ENCODE results near the gene ZNF91.
"Not testable (repeated sequence)": the region's sequence is repeated elsewhere in the genome, so short reads cannot be mapped to it uniquely, and the experiment has no call there.

The ZNF91 gene

GRCh38 chr19:23394511-23394910 is 760 bp downstream of the ZNF91 start:
- peak; percentile 31 for DNase-seq

DNA sequence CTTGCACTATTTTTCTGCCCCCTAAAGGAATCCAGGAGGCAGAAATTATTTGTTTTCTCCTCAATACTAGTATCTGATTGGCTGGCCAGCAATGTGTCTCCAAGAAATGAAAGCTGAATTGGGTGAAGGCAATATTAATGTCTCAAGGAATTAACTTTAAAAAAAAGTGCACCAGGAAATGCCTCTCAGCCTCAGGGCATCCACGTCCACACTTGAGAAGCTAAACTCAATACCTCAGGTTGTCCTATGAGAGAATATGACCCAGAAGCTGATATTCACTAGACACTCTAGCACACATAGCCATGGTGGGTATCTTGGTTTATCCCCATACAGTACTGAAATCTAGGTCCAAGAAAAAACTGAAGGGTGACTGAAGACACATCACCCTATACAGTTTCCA is 2.1 kb downstream of the ZNF91 start:
- DNase-seq, result no peak

- no peak for DNase-seq
Observed at GRCh38 chr19:23391236-23391635, 4.0 kb downstream of the ZNF91 start.

- no peak for DNase-seq
Observed at GRCh38 chr19:23385404-23385803, 9.9 kb downstream of the ZNF91 start.

DNA sequence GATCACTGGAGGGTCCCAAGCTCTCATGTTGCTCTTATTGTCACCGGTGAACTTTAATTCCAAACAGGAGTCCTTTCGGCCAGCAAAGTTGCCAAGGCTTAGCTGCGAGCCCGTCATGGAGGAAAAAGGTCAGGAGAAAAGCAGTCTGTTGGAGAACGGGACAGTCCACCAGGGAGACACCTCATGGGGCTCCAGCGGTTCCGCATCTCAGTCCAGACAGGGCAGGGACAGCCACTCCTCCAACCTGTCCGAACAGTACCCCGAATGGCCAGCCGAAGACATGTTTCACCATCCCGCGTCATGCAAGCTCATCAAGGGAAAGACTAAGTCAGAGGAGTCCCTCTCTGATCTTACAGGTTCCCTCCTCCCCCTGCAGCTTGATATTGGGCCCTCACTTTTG is 10.4 kb downstream of the ZNF91 start:
- no peak for DNase-seq

DNA sequence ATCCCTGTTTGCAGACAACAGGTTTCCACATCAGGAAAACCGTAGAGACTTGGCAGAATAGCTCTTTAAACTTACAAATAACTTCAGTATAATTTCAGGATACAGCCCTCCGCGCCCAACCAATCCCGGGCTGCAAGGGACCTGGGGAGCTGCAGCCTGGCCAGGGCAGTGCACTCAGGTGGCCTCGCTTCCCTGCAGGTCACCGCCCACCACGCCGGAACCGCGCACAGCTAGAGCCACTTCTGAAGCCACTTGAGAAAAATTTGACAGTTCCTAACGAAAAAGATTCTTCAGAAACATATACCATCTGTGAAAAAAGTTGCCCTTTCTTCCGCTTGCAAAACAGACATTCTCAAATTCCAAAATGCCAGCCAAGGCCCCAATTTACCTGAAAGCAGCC is 11.1 kb downstream of the ZNF91 start:
- DNase-seq, result no peak

- DNase-seq, result no peak
Observed at GRCh38 chr19:23382955-23383354, 12.3 kb downstream of the ZNF91 start.

DNA sequence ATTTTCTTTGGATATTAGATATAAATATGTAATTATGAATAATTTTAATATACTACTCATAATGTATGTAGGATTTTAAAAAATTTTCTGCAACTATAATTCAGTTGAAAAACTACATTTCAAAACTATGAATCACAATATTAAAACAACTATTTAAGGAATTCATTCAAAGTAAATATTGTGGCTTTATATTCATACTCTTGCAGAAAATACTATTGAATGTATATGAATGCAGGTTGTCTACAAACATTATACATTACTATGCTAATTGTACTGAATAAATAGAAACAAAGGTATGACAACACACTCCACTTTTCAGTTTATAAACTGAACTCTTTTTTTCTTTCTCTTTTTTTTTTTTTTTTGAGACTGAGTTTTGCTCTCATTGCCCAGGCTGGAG is 14.2 kb downstream of the ZNF91 start:
- no peak for DNase-seq

- not testable (repeated sequence) for DNase-seq
Observed at GRCh38 chr19:23379671-23380070, 15.6 kb downstream of the ZNF91 start.

- no peak for DNase-seq
Observed at GRCh38 chr19:23378948-23379347, 16.3 kb downstream of the ZNF91 start.

- no peak for DNase-seq
Observed at GRCh38 chr19:23377276-23377675, 18.0 kb downstream of the ZNF91 start.

DNA sequence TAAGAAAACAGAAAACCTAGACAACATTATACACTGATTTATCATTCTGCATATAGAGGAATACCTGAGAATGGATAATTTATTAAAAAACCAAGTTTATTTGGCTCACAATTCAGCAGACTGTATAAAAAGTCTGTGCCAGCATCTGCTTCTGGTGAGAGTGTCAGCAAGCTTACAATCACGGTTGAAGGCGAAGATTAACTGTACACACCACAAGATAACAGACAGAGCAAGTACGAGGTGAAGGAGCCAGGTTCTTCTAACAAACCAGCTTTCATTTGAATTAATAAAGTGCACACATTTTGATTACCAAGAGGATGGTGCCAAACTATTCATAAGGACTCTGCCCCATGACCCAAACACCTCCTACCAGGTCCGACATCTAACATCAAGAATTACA is 28.8 kb downstream of the ZNF91 start:
- DNase-seq, result no peak

DNA sequence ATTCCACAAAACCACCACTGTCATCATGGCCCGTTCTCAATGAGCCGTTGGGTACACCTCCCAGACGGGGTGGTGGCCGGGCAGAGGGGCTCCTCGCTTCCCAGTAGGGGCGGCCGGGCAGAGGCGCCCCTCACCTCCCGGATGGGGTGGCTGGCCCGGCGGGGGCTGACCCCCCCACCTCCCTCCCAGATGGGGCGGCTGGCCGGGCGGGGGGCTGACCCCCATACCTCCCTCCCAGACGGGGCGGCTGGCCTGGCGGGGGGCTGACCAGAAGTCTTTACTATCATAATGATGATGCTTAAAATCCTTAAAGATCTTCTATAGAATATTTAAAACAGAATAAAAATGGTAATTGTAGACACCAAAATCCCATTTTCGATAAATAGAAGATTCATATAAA is 29.2 kb downstream of the ZNF91 start:
- DNase-seq, result not testable (repeated sequence)

DNA sequence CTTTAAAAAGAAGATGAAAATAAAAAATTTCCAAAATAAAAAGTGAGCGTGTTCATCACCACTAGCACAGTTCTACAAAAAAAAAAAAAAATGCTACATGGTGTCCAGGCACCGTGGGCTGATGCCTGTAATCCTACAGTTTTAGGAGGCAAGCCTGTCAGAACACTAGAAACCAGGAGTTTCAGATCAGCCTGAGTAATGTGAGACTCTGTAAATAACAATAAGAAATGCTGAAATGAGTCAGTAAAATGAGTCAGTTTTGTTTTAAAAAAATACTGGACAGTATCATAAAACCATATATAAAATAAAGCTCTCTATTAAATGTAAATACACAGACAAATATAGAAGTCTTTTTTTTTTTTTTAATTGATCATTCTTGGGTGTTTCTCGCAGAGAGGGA is 30.0 kb downstream of the ZNF91 start:
- DNase-seq, result no peak

DNA sequence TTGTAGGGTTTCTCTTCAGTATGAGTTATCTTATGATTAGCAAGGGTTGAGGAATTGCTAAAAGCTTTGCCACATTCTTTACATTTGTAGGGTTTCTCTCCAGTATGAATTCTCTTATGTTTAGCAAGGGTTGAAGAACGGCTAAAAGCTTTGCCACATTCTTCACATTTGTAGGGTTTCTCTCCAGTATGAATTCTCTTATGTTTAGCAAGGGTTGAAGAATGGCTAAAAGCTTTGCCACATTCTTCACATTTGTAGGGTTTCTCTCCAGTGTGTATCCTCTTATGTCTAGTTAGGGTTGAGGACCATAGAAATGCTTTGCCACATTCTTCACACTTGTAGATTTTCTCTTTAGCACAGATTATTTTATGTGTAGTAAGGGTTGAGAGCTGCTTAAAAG is 33.4 kb downstream of the ZNF91 start:
- DNase-seq, result not testable (repeated sequence)

GRCh38 chr19:23351806-23352205 is 43.5 kb downstream of the ZNF91 start:
- no peak for DNase-seq

DNA sequence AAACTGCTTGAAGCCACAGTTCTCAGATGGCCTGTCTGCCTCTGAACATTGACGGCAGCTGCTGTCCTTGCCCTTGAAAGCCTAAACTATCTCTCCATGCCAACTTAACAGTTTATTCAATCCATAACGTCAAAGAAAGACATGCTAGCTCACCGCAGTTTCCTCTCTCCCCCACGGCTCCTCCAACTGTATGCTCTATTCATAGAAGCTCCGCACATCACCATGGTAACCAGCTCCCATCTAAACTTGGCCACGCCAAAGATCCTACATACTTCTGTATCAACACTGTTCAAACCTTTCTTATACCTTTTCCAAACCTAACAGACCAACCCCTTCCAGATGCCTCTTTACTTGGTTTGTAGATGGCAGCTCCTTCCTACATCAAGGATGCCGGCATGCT is 48.6 kb downstream of the ZNF91 start:
- DNase-seq, result no peak

DNA sequence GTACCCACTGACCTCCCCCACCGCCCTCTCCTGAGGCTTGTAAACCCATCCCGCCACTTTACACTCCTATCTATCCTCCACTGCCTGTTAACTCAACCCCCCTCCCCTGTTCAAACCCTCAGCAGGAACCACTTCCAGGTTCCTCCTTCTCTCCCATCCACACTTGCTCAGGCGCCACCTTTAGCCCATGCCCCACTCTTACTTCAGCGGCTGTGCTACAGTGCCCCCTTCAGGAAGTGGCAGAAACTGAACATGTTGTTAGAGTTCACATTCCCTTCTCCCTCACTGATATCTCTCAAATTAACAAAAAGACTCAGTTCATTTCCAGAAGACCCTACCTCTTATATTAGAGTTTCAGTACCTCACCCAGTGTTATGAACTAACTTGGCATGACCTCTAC is 49.4 kb downstream of the ZNF91 start:
- DNase-seq, result no peak

DNA sequence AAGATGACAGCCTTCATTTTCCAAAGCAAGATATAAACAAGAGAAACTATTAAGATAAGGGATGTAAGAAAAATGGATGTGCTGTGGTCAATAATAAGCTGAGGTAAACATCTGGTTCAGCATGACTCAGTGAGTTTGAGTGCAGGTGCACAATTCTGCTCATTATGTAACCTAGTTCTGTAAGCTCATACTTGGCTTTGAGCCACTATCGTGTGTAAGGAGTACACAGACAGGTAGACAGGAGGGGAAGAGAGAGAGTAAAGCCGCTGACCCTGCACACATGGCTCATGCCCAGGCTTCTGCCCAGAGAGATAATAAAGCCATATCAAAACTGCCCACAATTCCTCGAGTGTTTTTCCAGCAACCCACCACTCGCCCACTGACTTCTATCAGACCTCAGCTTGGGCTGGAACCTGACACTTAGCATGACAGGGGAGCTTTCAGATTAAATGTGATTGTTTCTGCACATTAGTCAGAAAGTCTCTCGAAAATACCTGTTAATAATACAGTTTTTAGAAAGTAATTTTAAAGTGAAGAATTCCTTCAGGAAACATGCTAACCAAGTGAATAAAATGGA is 51.7 kb downstream of the ZNF91 start:
- DNase-seq, result no peak

DNA sequence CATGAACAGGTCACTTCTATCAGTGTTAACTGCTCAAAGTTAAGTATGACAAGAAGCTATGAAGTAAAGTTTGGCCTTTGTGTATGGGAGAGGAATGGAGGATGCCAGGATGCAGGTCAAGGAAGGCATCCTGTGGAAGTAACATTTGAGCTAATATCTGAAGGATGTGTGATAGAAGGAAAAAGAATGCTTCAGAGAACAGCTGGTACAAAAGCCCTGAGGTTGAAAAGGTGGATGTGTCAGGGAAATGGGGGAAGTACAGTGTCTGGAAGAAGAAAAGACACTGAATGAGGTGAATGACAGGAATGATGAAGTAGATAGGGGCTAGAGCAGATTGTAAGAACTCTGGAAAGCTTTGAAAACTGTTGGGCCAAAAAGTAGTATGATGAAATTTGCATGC is 67.1 kb downstream of the ZNF91 start:
- no peak for DNase-seq

GRCh38 chr19:23321953-23322549 is 73.2 kb downstream of the ZNF91 start:
- DNase-seq, result no peak

DNA sequence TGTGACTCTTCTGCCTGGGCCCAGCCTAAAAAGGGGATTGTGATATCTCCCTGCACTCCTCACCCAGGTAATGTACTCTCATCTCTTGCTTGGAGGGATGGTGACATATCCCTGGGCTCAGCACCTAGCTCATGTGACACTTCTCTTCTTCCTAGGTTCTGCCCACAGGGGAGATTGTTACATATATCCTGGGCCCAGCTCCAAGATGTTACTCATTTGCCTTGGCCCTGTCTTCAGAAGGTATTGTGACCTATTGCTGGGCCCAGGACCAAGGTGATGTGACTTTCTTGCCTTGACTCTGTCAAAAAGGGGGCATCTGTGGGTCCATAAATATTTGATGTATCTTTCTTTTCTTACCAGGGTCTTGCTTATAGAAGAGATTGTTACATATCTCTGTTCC is 73.9 kb downstream of the ZNF91 start:
- not testable (repeated sequence) for DNase-seq

DNA sequence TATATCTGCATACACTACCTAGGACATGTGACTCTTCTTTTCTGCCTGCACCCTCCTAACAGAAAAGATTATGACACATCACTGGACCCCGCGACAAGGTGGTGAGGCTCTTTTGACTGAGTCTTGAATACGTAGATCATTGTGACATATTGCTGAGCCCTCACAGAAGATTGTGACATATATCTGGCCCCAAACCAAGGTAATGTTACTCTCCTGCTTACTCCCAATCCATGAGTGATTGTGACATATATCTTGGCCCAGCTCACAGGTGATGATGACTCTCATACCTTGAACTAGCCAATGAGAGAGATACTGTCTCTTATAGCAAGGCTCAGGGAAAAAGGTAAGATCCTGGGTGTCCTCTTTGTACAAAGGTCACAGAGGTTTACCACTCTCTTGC is 75.7 kb downstream of the ZNF91 start:
- not testable (repeated sequence) for DNase-seq

DNA sequence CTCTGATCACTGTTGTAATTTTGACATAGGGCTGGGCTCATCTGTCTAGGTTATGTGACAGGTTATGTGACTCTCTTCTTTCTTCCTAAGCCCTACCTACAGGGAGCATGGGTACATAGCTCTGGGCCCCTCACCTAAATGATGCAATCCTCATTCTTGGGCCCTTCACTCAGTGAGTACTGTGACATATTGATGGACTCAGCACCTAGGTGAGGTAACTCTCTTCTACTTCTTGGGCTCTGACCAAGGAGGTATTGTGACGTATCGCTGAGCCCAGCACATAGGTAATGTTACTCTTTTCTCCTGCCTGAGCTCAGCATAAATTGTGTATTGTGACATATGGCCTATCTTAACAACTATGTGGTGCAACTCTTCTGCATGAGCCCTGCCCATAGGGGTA is 76.3 kb downstream of the ZNF91 start:
- not testable (repeated sequence) for DNase-seq

DNA sequence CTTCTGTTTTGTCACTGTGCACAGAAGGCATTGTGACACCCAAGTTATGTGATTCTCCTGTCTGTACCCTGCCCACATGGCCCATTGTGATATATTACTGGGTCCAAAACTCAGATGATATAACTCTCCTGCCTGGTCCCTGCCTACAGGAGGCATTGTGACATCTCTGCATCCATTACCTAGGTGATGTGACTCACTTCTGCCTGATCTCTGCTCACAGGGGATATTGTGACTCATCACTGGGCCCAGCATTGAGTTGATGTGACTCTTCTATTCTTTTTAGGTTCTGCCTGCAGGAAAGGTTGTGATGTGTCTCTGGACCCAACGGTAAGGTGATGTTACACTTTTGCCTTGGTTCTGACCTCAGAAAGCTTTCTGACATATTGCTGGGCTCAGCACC is 77.1 kb downstream of the ZNF91 start:
- DNase-seq, result no peak
